ENCODE results near the gene SRGN.
A peak's percentile ranks its signal among the peaks of the same experiment; 100 is the strongest.
"Not testable (repeated sequence)": the region's sequence is repeated elsewhere in the genome, so short reads cannot be mapped to it uniquely, and the experiment has no call there.

The SRGN gene, protein sequence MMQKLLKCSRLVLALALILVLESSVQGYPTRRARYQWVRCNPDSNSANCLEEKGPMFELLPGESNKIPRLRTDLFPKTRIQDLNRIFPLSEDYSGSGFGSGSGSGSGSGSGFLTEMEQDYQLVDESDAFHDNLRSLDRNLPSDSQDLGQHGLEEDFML

DNA sequence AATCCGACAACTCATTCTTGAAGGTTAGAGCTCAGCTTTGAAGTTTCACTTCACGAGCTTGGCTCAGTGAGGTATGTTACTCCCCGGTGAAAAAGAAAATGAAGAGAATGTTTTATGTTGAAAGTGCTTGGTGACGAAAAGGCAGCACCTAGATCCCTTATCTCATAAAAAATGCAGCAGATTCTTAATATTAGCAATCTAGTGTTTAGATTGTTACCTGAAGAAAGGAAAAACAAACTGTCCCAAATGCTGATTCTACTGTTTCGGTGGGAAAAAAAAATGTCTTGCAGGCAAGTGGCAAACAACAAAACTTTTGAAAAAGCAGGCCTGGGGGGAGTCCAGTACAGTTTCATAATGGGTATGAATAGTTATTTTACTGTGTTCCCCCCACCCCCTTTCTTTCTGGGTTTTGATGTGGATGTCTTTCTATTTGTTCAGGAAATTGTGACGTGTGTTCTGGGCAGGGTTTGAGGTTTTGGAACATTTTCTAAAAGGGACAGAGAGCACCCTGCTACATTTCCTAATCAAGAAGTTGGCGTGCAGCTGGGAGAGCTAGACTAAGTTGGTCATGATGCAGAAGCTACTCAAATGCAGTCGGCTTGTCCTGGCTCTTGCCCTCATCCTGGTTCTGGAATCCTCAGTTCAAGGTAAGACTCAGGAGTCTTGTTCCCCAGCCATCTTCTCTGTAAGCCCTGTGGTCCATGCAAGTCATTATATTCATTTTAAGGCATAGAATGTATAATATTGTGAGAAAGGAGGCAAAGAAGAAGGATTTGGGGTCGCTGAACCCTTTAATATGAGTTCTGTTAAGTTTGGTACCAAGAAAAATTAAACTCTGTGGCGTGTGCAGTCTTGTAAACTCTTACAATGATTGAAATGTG, at the start of gene SRGN:
TSS of gene SRGN (plus strand) at position 514 of the 881 bp plus-strand sequence. CDS start at position 569, 55 bp downstream.
- peak; percentile 8 for DNase-seq (ENCODE audit: low spot score)

GRCh38 chr10:69040904-69041303, 47.0 kb upstream of the SRGN start:
- DNase-seq (ENCODE audit: low spot score) = not testable (repeated sequence)

DNA sequence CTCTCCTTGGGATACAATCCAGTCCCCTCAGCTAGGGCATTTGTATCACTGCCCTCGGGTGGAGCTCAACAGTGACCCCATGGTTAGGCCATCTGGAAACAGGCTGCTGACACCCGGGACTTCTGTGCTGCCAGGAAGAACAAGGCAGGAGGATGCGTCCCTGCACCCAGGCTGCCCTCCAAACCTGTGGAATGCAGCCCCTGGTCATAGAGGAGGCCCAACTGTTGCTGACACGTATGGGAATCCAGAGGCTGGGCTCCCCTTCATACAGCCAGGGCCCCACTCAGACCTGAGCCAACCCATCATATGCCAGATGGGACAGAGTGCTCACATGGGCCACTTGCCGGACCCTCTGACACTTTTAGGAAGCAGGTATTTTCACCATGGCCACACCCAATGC, 45.5 kb upstream of the SRGN start:
- no peak for DNase-seq (ENCODE audit: low spot score)

DNA sequence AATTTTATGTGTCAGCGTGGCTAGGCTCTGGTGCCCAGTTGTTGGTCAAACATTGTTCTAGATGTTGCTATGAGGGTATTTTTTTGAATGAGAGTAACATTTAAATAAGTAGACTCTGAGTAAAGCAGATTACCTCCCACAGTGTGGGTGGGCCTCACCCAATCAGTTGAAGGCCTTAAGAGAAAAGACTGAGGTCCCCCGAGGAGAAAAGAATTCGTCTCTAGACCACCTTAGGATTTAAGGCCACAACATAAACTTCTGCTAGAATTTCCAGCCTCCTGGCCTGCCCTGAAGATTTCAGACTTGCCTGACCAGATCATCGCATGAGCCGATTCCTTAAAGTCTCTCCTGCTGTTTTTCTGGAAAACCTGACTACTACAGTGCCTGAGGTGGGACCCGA, 45.1 kb upstream of the SRGN start:
- DNase-seq (ENCODE audit: low spot score) = no peak

DNA sequence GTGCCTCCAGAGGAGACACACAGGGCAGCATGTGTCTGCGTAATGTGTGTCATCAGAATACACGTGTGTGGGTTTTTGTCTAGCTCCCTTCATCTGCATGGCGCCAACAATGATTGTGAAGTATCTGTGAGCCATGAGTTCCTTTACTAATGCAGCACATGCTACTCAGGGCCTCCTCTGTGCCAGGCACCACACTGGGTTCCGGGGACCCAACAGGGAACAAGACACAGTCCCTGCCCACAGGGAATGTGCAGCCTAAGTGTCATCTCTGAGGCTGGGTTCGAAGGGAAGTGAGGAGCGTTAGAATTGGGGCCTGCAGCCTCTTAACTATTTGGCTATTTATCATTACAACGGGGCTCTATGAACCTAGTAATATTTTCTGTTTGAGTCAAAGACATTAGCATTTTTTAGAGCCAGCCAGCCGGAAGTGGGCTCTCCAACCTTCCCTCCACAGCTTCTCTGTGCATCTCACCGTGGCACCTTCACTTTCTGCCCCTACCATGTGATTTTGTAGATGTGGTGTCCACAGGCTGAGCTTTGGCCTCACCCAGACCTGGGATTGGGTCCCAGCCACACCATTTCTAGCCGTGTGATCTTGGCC, 43.9 kb upstream of the SRGN start:
- peak; percentile 30 for DNase-seq (ENCODE audit: low spot score)

DNA sequence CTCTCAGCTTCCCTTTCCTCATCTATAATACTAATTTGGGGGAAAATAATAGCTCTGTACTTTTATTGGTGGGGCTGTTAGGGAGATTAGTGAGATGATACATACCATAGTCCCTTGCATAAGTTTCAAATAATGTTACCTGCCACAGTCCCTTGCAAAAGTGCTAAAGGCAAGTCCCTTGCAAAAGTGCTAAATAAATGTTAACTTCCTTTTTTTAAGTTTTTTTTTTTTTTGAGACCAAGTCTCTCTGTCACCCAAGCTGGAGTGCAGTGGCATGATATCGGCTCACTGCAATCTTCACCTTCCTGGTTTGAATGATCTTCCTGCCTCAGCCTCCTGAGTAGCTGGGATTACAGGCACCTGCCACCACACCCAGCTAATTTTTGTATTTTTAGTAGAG, 43.4 kb upstream of the SRGN start:
- no peak for DNase-seq (ENCODE audit: low spot score)

GRCh38 chr10:69045441-69046300, 42.2 kb upstream of the SRGN start:
- peak; percentile 70 for DNase-seq (ENCODE audit: low spot score)

DNA sequence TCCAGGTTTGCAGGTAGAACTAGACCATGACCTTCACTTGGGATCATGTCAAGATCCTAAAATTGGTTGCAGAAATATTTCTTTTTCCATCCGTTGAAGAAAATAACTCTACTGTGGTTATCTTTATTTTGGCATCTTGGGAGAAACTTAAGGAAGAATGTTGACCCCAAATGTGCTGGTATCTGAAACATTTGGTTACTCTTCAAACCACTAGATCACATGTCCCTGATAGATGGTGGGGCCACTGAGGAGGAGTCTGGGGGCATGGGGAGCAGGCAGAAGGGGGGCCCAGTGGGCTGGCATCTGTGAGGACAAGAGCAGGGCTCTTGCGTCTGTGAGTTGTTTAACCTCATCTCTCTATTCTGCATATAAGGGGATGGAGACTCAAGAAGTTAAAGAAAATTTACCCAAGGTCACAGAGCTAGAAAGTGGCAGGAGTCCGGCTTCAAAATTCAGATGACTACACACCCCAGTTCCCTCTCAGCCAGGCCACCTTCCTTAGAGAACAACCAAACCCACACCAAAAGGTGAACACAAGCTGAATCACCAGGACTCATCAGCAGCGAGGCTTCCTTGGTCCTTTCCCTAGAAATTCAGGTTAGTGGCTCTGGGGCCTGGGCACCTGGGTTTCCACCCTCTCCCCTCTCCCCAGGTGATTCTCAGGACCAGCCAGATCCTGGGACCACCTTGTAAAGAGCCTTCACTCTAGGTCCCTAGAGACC, 40.6 kb upstream of the SRGN start:
- no peak for DNase-seq (ENCODE audit: low spot score)

DNA sequence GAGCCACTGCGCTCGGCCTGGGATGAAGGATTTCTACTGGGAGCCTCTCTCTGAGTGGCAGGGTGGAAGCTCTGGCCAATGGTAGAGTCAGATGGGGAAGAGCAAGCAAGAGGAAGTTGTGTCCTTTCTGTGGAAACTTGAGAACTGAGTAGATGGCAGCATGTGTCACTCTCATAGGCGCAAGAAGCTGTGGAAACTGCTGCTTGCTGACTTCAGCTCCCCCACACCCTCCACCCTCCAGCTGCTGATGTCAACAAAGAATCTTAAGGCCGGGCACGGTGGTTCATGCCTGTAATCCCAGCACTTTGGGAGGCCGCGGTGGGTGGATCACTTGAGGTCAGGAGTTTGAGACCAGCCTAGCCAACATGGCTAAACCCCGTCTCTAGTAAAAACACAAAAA, 39.8 kb upstream of the SRGN start:
- DNase-seq (ENCODE audit: low spot score) = peak; percentile 49

DNA sequence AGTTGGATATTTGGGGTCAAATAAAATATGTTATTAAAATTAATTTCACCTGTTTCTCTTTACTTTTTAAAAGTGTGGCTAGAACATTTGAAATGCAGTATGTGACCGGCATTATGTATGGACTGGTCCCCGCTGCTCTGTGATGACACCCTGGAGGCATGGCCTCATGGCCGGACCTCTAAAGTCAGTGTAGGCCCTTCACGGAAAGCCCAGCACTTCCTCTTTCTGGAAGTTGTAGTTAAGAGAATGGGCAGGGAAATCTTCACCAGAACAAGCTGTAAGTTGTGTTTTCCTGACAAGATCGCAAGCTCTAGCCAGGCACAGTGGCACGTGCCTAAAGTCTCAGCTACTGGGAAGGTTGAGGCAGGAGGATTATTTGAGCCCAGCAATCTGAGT, 38.3 kb upstream of the SRGN start:
- no peak for DNase-seq (ENCODE audit: low spot score)

GRCh38 chr10:69051303-69051702, 36.6 kb upstream of the SRGN start:
- peak; percentile 53 for DNase-seq (ENCODE audit: low spot score)

DNA sequence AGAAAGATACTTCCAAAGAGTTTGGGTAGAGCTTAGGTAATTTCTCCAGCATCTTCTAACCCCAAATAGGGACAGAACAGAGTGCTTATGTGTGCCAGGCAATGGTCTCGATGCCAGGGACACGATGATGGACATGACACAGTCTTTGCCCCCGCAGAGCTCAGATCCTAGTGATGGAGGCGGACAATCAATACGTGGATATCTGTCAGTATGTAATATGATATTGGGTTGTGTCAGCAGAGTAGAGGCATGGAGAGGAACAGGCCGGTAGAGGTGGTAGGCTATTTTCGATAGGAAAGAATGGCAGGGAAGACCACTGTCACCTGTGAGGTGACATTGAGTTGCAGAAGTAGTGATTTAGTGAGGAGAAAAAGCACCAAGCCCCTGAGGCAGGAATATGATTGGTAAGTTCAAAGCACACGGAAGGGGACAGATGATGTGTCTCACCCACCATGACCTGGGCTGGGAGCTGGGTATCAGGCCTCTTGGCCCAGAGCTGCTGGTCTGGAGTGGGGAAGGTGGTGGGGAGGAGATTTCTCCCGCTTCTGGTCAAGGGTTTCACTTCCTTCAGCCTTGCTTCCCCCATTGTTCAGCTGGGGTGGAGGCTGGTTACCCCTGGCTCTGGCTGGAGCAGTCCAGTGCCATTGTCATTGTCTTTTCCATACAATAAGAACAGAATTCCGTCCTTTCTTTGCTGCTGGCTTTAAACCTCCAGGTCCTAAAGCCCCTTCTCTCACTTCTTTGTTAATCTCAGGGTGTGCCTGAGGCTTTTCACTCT, 36.0 kb upstream of the SRGN start:
- DNase-seq (ENCODE audit: low spot score) = no peak

GRCh38 chr10:69052736-69053135, 35.2 kb upstream of the SRGN start:
- DNase-seq (ENCODE audit: low spot score) = no peak

DNA sequence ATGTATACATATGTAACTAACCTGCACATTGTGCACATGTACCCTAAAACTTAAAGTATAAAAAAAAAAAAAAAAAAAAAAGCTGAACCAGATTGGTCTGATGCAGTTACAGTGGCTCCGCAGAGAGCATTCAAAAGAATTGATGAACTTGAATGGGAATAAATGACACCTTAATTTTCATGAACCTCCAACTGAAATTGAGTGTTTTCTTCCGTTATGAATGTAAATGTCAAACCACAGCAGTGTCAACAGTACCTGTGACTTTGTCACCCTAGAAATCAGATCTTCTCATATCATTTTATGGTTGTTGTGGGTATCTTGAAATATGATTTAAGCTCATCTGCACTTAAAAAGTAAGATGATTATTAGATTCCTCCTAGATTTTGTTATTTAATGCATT, 32.7 kb upstream of the SRGN start:
- DNase-seq (ENCODE audit: low spot score) = no peak

DNA sequence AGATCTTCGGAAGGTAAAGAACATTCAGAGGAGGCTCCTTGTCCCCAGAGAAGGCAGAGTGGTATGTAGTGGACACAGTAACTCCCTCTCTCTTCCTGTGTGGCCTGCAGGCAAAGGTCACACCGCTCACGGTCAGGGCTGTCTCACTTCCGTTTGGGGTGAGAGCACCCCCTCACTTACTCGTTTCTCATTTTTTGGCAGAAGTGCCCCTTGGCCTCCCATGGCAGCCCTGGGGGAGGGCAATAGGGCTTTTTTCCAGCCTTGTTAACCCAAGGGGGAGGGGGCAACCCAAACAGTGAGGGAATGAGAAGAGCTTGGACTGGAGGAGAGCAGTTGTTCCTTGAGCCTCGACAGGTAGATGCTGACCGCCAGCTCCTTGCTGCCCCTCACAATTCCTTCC, 31.8 kb upstream of the SRGN start:
- DNase-seq (ENCODE audit: low spot score) = peak; percentile 18

- peak; percentile 34 for DNase-seq (ENCODE audit: low spot score)
These were observed 31.2 kb upstream of the SRGN start for GRCh38 chr10:69056536-69057260.

- DNase-seq (ENCODE audit: low spot score) = no peak
These were observed 30.5 kb upstream of the SRGN start for GRCh38 chr10:69057261-69057950.

DNA sequence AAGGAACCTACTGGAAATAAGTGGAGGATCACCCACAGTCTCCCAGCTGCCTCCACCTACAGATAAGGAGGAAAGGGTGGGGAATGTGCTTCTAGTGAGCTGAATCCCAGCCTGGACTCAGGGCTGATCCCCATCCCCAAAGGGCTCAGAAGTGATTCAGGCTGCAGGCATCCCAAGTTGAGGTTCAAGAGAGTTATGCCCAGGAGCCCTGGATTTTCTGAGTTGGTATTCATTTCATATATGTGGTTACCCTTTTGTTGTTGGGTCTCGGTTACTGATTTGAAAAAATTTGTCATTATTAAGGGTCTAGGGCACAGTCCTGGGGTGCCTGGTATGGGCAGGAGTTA, 30.0 kb upstream of the SRGN start:
- DNase-seq (ENCODE audit: low spot score) = peak; percentile 86

GRCh38 chr10:69060127-69060798, 27.6 kb upstream of the SRGN start:
- DNase-seq (ENCODE audit: low spot score) = no peak
